Measurements from ENCODE around the gene HS3ST1.

Gene HS3ST1

GRCh38 chr4:11435557-11435956 lies 6.9 kb upstream of the HS3ST1 start:
- TF ChIP-seq ARNT (IDR thresholded peaks at IDR 0.05) = no peak
- TF ChIP-seq CTBP1 (IDR thresholded peaks at IDR 0.05; ENCODE audit: borderline replicate concordance) = no peak
- no peak for TF ChIP-seq HDGF (IDR thresholded peaks at IDR 0.05; ENCODE audit: borderline replicate concordance)
- no peak for TF ChIP-seq FOXA1 (IDR thresholded peaks at IDR 0.05)
- no peak for TF ChIP-seq LEF1 (IDR thresholded peaks at IDR 0.05; ENCODE audit: borderline replicate concordance)
- no peak for TF ChIP-seq TARDBP (IDR thresholded peaks at IDR 0.05)
- TF ChIP-seq FOXM1 (IDR thresholded peaks at IDR 0.05; ENCODE audit: borderline replicate concordance) = no peak
- TF ChIP-seq ZNF384 (IDR thresholded peaks at IDR 0.05) = no peak
- TF ChIP-seq L3MBTL2 (conservative IDR thresholded peaks at IDR 0.05) = no peak
- no peak for TF ChIP-seq FOXK2 (IDR thresholded peaks at IDR 0.05)
- TF ChIP-seq, protein P1, sequence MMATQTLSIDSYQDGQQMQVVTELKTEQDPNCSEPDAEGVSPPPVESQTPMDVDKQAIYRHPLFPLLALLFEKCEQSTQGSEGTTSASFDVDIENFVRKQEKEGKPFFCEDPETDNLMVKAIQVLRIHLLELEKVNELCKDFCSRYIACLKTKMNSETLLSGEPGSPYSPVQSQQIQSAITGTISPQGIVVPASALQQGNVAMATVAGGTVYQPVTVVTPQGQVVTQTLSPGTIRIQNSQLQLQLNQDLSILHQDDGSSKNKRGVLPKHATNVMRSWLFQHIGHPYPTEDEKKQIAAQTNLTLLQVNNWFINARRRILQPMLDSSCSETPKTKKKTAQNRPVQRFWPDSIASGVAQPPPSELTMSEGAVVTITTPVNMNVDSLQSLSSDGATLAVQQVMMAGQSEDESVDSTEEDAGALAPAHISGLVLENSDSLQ (IDR thresholded peaks at IDR 0.05) = no peak
- no peak for TF ChIP-seq ELF4 (IDR thresholded peaks at IDR 0.05)
- TF ChIP-seq SP1 (IDR thresholded peaks at IDR 0.05) = no peak
- no peak for TF ChIP-seq SUZ12 (IDR thresholded peaks at IDR 0.05)
- no peak for DNase-seq (ENCODE audit: extremely low spot score)
- CTCF ChIA-PET = interaction anchor here (1.9 kb wide), 1 partner anchor 12 kb away, joined by 8 read pairs; no protein-coding TSS in a partner anchor

GRCh38 chr4:11431111-11431510 lies 2.4 kb upstream of the HS3ST1 start:
- TF ChIP-seq FOXK2 (IDR thresholded peaks at IDR 0.05) (no peak), L3MBTL2 (conservative IDR thresholded peaks at IDR 0.05) (no peak), SP1 (IDR thresholded peaks at IDR 0.05) (no peak), LEF1 (IDR thresholded peaks at IDR 0.05; ENCODE audit: borderline replicate concordance) (no peak), FOXA1 (IDR thresholded peaks at IDR 0.05) (no peak), ZNF384 (IDR thresholded peaks at IDR 0.05) (no peak), TARDBP (IDR thresholded peaks at IDR 0.05) (no peak), ARNT (IDR thresholded peaks at IDR 0.05) (no peak), NFRKB (IDR thresholded peaks at IDR 0.05) (no peak), ELF4 (IDR thresholded peaks at IDR 0.05) (no peak), FOXM1 (IDR thresholded peaks at IDR 0.05; ENCODE audit: borderline replicate concordance) (no peak), CTBP1 (IDR thresholded peaks at IDR 0.05; ENCODE audit: borderline replicate concordance) (no peak), BHLHE40 (IDR thresholded peaks at IDR 0.05; ENCODE audit: borderline replicate concordance) (no peak), HDGF (IDR thresholded peaks at IDR 0.05; ENCODE audit: borderline replicate concordance) (no peak), SUZ12 (IDR thresholded peaks at IDR 0.05) (no peak)
- TF ChIP-seq, protein P1 (IDR thresholded peaks at IDR 0.05) = no peak
- no peak for DNase-seq (ENCODE audit: extremely low spot score)
- ChIA-PET POLR2A (no interaction called here), CTCF (no interaction called here)

More at GRCh38 chr4:11435557-11435956, 6.9 kb upstream of the HS3ST1 start:
- POLR2A ChIA-PET = no interaction called here

- ChIA-PET CTCF (interaction anchor here (0.9 kb wide), 1 partner anchor 849 kb away, joined by 3 read pairs; no protein-coding TSS in a partner anchor), POLR2A (no interaction called here)
Measured at GRCh38 chr4:11430536-11430935, 1.8 kb upstream of the HS3ST1 start.

GRCh38 chr4:11429699-11430045 lies 978 bp upstream of the HS3ST1 start:
- DNase-seq (ENCODE audit: extremely low spot score) = no peak
- CTCF ChIA-PET = no interaction called here
- POLR2A ChIA-PET = no interaction called here
- no peak for TF ChIP-seq BHLHE40 (IDR thresholded peaks at IDR 0.05; ENCODE audit: borderline replicate concordance)
- no peak for TF ChIP-seq NFRKB (IDR thresholded peaks at IDR 0.05)

More at GRCh38 chr4:11430536-11430935, 1.8 kb upstream of the HS3ST1 start:
- TF ChIP-seq ELF4 (IDR thresholded peaks at IDR 0.05) (no peak), SP1 (IDR thresholded peaks at IDR 0.05) (no peak), CTBP1 (IDR thresholded peaks at IDR 0.05; ENCODE audit: borderline replicate concordance) (no peak), TARDBP (IDR thresholded peaks at IDR 0.05) (no peak), ZNF384 (IDR thresholded peaks at IDR 0.05) (no peak), ARNT (IDR thresholded peaks at IDR 0.05) (no peak), SUZ12 (IDR thresholded peaks at IDR 0.05) (no peak)
- DNase-seq (ENCODE audit: extremely low spot score) = no peak

DNA sequence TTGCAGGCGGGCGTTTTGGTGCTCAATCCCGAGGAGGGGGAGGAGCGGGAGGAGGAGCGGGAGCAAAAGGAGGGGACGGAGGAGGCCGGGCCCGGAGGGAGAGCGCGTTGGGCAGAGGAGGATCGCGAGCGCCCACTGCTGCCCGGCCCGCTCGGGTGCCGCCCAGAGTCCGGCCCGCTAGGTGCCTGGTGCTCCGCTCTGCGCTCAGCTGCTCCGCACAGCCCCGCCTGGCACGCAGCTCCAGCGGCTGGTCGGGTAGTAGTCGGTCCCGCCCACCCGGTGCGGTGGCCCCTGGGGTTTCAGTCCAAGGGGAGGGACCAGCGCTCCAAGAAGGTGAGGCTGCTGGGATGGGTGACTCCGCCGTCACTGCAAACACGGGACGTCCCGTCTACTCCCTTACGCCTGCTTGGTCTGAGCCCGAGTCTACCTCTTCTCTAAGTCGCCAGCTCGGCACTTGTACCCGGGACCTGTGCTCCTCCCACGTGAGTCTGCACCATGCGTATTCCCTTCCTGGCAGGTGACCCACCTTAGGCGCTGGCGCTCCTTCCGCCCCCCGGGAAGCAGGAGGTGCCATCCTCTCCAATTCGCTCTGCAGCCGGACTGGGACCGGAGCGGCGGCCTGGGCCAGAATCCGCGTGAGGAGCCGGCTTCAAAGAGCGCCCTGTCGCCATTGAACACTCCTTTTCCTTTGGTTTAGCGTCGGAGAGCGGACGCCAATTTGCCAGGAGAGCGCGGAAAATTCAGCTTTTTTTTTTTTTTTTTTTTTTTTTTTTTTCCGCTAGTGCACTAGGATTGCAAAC lies 405 bp upstream of the HS3ST1 start:
- ChIA-PET CTCF (interaction anchor here (0.8 kb wide), 1 partner anchor 876 kb away, joined by 3 read pairs; no protein-coding TSS in a partner anchor), POLR2A (no interaction called here)
- TF ChIP-seq FOXA1 (IDR thresholded peaks at IDR 0.05) = no peak
- no peak for TF ChIP-seq LEF1 (IDR thresholded peaks at IDR 0.05; ENCODE audit: borderline replicate concordance)
- TF ChIP-seq ARNT (IDR thresholded peaks at IDR 0.05) = no peak
- no peak for TF ChIP-seq FOXK2 (IDR thresholded peaks at IDR 0.05)
- TF ChIP-seq FOXM1 (IDR thresholded peaks at IDR 0.05; ENCODE audit: borderline replicate concordance) = no peak
- no peak for TF ChIP-seq BHLHE40 (IDR thresholded peaks at IDR 0.05; ENCODE audit: borderline replicate concordance)
- TF ChIP-seq, protein P1 (IDR thresholded peaks at IDR 0.05) = no peak
- no peak for TF ChIP-seq HDGF (IDR thresholded peaks at IDR 0.05; ENCODE audit: borderline replicate concordance)
- no peak for TF ChIP-seq CTBP1 (IDR thresholded peaks at IDR 0.05; ENCODE audit: borderline replicate concordance)
- no peak for TF ChIP-seq SUZ12 (IDR thresholded peaks at IDR 0.05)
- no peak for TF ChIP-seq L3MBTL2 (conservative IDR thresholded peaks at IDR 0.05)
- TF ChIP-seq NFRKB (IDR thresholded peaks at IDR 0.05) = no peak
- TF ChIP-seq TARDBP (IDR thresholded peaks at IDR 0.05) = no peak
- TF ChIP-seq SP1 (IDR thresholded peaks at IDR 0.05) = no peak
- no peak for TF ChIP-seq ZNF384 (IDR thresholded peaks at IDR 0.05)
- TF ChIP-seq ELF4 (IDR thresholded peaks at IDR 0.05) = no peak
- peak; percentile 11 for DNase-seq (ENCODE audit: extremely low spot score)
